GM13976 (cell line): Measurements from ENCODE around the gene CDC42EP5.
A peak's percentile ranks its signal among the peaks of the same experiment; 100 is the strongest.

ENCODE experiments used
- DNase-seq: peaks from one replicate; pipeline ENCODE4 v3.0.0; 2012; ENCODE audit warnings: low spot score
- in situ Hi-C: fragments of 300-500 bp; cut with MboI; formaldehyde crosslinking; loops from one replicate; pipeline ENCODE4 v1.12.0; 2022; ENCODE audit warnings: low sequenced_read_pairs, mixed read lengths, inconsistent platforms; ENCODE audit not compliant: unreplicated experiment
- TF ChIP-seq, protein P1 (sequence below): IDR thresholded peaks from 2 replicates; pipeline ENCODE4 v1.5.1; 2012; ENCODE audit warnings: borderline replicate concordance, mild to moderate bottlenecking; ENCODE audit not compliant: insufficient read depth; ENCODE audit errors: extremely low read depth, missing control alignments, control extremely low read depth

Gene CDC42EP5

DNA sequence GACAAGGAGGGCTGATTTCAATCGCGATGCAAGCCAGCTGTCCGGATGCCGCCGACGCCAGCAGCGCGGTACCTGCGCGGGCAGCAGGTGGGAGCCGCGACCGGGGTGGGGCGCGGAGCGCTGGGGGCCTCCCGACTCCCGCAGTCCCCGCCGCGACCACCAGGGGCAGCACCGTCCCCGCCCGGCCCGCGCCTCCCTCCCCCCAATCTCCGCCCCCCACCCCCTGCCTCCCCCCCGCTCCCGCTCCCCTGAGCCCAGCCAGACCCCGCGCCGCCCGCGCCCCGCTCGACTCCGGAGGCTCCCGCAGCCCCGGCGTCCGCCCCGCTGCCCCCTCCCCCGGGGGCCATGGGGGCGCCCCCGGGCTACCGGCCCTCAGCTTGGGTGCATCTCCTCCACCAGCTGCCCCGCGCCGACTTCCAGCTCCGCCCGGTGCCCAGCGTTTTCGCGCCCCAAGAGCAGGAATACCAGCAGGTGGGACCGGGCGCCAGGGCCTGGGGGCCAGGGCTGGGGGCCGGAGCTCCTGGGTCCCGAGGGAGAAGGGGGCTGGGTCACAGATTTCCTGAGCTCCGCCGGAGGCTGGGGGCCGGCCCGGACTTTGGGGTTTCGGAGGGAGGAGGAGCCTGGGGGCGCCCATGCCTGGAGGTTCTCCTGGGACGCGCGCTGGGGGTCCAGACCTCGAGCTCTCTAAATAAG lies 57.7 kb downstream of the CDC42EP5 start, which contains the start of gene TTYH1:
Gene TTYH1, plus strand, starts transcription at position 257 of the 693 bp plus-strand sequence. Its CDS starts 89 bp downstream, at position 346.
- in situ Hi-C loops, result no loop called here
- DNase-seq, result peak; percentile 73
- TF ChIP-seq, protein P1, sequence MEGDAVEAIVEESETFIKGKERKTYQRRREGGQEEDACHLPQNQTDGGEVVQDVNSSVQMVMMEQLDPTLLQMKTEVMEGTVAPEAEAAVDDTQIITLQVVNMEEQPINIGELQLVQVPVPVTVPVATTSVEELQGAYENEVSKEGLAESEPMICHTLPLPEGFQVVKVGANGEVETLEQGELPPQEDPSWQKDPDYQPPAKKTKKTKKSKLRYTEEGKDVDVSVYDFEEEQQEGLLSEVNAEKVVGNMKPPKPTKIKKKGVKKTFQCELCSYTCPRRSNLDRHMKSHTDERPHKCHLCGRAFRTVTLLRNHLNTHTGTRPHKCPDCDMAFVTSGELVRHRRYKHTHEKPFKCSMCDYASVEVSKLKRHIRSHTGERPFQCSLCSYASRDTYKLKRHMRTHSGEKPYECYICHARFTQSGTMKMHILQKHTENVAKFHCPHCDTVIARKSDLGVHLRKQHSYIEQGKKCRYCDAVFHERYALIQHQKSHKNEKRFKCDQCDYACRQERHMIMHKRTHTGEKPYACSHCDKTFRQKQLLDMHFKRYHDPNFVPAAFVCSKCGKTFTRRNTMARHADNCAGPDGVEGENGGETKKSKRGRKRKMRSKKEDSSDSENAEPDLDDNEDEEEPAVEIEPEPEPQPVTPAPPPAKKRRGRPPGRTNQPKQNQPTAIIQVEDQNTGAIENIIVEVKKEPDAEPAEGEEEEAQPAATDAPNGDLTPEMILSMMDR, result peak; percentile 20
